ENCODE measurements around the gene HDAC9. TPM values are rescaled to one million over a fixed set of nuclear protein-coding genes. Genes with fewer than 3 reads are reported as not detected.
A peak's percentile ranks its signal among the peaks of the same experiment; 100 is the strongest.
"Not testable (repeated sequence)": the region's sequence is repeated elsewhere in the genome, so short reads cannot be mapped to it uniquely, and the experiment has no call there.

Gene HDAC9
- total and polyA plus RNA-seq, 12 donors, result 2.6 to 23.1 (median 7.5) TPM

DNA sequence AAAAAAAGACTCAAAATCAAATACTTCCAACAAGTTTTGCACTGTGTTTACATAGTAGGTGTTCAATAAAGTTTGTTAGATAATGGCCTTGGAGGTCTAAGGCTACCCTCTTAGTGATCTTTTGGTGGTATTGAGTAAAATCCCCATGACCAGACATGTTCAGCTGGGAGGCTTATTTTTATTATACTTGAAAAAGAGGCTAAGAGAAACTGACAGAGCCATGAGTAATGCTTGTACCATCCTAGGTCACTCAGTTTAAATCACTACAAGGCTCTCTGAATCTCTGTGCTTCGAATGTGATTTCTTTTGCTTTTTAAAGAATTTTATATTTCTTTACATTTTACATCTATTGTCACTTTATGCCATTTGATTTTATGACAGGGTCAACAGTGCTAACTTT is 531.3 kb downstream of the HDAC9 start:
- intact Hi-C loops (cut with DNase I), result no loop called here
- TF ChIP-seq CTCF (IDR thresholded peaks at IDR 0.05), result no peak
- no peak for TF ChIP-seq POLR2A (IDR thresholded peaks at IDR 0.05)
- no peak overlapping the region for H3K27ac ChIP-seq
- no peaks in the 10 kb centered on the region for H3K4me1 ChIP-seq (replicated peaks in 1 of 2)
- DNase-seq, result no peak
- WGBS, 4 donors, result 30 to 38% (median 35%) methylated on average over 1 of the region's 1 CpG
- no peaks in the 10 kb centered on the region for H3K9me3 ChIP-seq (replicated peaks in 1 of 3)
- H3K27me3 ChIP-seq, result no peaks in the 10 kb centered on the region
- no peaks in the 10 kb centered on the region for H3K36me3 ChIP-seq (replicated peaks in 1 of 2)
- H3K4me3 ChIP-seq, result no peak overlapping the region

GRCh38 chr7:19030281-19030680 is 534.7 kb downstream of the HDAC9 start:
- no peak overlapping the region for H3K4me3 ChIP-seq
- H3K9me3 ChIP-seq (replicated peaks in 1 of 3), result no peaks in the 10 kb centered on the region
- H3K27ac ChIP-seq, result no peak overlapping the region
- TF ChIP-seq POLR2A (IDR thresholded peaks at IDR 0.05), result no peak
- no peak for TF ChIP-seq CTCF (IDR thresholded peaks at IDR 0.05)
- intact Hi-C loops (cut with DNase I), result no loop called here
- no peaks in the 10 kb centered on the region for H3K27me3 ChIP-seq
- 63 to 74% (median 67%) methylated on average over 2 of the region's 2 CpGs for WGBS, 4 donors
- no peaks in the 10 kb centered on the region for H3K36me3 ChIP-seq (replicated peaks in 1 of 2)
- DNase-seq, result no peak
- H3K4me1 ChIP-seq (replicated peaks in 1 of 2), result no peaks in the 10 kb centered on the region

DNA sequence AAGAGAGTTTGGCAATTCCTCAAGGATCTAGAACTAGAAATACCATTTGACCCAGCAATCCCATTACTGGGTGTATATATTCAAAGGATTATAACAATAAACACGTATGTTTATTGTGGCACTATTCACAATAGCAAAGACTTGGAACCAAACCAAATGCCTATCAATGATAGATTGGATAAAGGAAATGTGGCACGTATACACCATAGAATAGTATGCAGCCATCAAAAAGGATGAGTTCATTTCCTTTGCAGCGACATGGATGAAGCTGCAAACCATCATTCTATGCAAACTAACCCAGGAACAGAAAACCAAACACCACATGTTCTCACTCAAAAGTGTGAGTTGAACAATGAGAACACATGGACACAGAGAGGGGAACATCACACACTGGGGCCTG is 537.4 kb downstream of the HDAC9 start:
- H3K27me3 ChIP-seq; H3K4me1 ChIP-seq (replicated peaks in 1 of 2); intact Hi-C loops (cut with DNase I); DNase-seq; H3K36me3 ChIP-seq (replicated peaks in 1 of 2); H3K4me3 ChIP-seq; H3K9me3 ChIP-seq (replicated peaks in 1 of 3); H3K27ac ChIP-seq: not testable (repeated sequence)
- 82 to 94% (median 87%) methylated on average over 3 of the region's 3 CpGs for WGBS, 4 donors

DNA sequence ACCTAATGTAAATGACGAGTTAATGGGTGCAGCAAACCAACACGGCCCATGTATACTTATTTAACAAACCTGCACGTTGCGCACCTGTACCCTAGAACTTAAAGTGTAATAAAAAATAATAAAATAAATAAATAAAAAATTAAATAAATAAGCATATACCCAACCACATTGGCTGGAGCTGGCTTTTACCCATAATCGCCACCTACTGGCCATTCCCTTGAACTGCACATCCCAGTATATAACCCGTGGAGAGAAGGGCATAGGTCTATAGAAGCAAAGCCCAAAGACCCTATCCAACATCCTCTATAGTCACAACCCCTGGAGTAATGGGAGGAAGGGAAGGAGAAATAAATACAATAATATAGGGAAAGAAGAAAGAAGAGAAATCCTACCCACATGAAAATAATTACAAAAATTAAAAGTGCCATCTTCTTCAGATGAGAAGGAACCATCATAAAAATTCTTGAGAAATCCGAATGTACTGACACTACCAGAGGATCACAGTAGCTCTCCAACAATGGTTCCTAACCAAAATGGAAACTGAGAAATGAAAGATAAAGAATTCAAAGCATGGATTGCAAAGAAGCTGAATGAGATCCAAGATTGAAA is 556.3 kb downstream of the HDAC9 start:
- H3K27ac ChIP-seq, result no peak overlapping the region
- WGBS, 4 donors, result 66 to 67% (median 66%) methylated on average over 7 of the region's 7 CpGs
- H3K4me3 ChIP-seq, result no peak overlapping the region
- TF ChIP-seq CTCF (IDR thresholded peaks at IDR 0.05), result peak; percentile 36 to 78 (median 61)
- no peak for TF ChIP-seq POLR2A (IDR thresholded peaks at IDR 0.05)
- no peaks in the 10 kb centered on the region for H3K27me3 ChIP-seq
- no peaks in the 10 kb centered on the region for H3K36me3 ChIP-seq (replicated peaks in 1 of 2)
- H3K4me1 ChIP-seq (replicated peaks in 1 of 2), result no peaks in the 10 kb centered on the region
- DNase-seq, result peak in 6 of 7 donors; percentile 17 to 64 (median 44)
- H3K9me3 ChIP-seq (replicated peaks in 1 of 3), result peaks cover 0 to 6% (median 0%) of the 10 kb centered on the region in 3 donors
- intact Hi-C loops (cut with DNase I), result no loop called here

Small RNA genes within 50 kb of the gene (small RNA-seq; reads per million reads assigned to genes)
- 0 reads per million in 2 donors for gene RN7SKP266

Measured in adrenal gland (tissue), 12 donors.